Activated CD8-positive, alpha-beta T cell treated with anti-CD3 and anti-CD28 coated beads for 36 hours (primary cell): ENCODE results near the gene XRN1. TPM values are rescaled to one million over a fixed set of nuclear protein-coding genes. Genes with fewer than 3 reads are reported as not detected.
"Not testable (repeated sequence)": the region's sequence is repeated elsewhere in the genome, so short reads cannot be mapped to it uniquely, and the experiment has no call there.

Experiments
- ATAC-seq: fragments of 200-7000 bp; cut with Tn5 transposase; one replicate; pipeline ENCODE4 v1.10.0; 2021; ENCODE audit warnings: mild to moderate bottlenecking, moderate library complexity
- CTCF ChIA-PET: fragments of 350-600 bp; sonication (Branson Sonifier 250); formaldehyde crosslinking; loops from one replicate; lab custom pipeline; 2021; ENCODE audit warnings: antibody characterized with exemption; lab: Charles Lee
- POLR2A ChIA-PET: fragments of 350-600 bp; sonication (Branson Sonifier 250); formaldehyde crosslinking; loops from one replicate; lab custom pipeline; 2021; ENCODE audit warnings: antibody characterized with exemption; lab: Charles Lee
- DNase-seq: peaks from one replicate; pipeline ENCODE4 v3.0.0-alpha.2; 2020
- H3K27ac Mint-ChIP-seq: one replicate; pipeline ENCODE4 v1.8.0; 2021; ENCODE audit warnings: mild to moderate bottlenecking, mixed read lengths
- H3K27me3 Mint-ChIP-seq: one replicate; pipeline ENCODE4 v1.8.0; 2021; ENCODE audit warnings: mixed read lengths
- H3K36me3 Mint-ChIP-seq: one replicate; pipeline ENCODE4 v1.8.0; 2021; ENCODE audit warnings: low read depth, mixed read lengths
- H3K4me1 Mint-ChIP-seq: one replicate; pipeline ENCODE4 v1.8.0; 2021; ENCODE audit warnings: low read depth, mixed read lengths
- H3K4me3 Mint-ChIP-seq: one replicate; pipeline ENCODE4 v1.8.0; 2021; ENCODE audit warnings: mild to moderate bottlenecking, moderate library complexity, mixed read lengths
- H3K9me3 Mint-ChIP-seq: one replicate; pipeline ENCODE4 v1.8.0; 2021; ENCODE audit warnings: mixed read lengths
- CTCF ChIP-seq: fragments of 200-600 bp; IDR thresholded peaks from one replicate; pipeline ENCODE4 v1.8.0; 2022; ENCODE audit warnings: antibody characterized with exemption, mild to moderate bottlenecking
- intact Hi-C: fragments of 100-400 bp; cut with micrococcal nuclease; formaldehyde crosslinking; loops from one replicate; pipeline ENCODE4 v1.10.0; 2022
- total RNA-seq, 2 experiments: library from RNA; stranded (reverse); gene quantifications; one replicate each; pipeline ENCODE4 v1.2.3, GENCODE V29; 2021

Gene XRN1
- total RNA-seq, 2 experiments from 2014 or later: 41.3 to 43.5 TPM

GRCh38 chr3:142356818-142357217 lies 91.0 kb downstream of the XRN1 start:
- ChIA-PET POLR2A (no interaction called here), CTCF (no interaction called here)
- intact Hi-C loops: no loop called here
- Mint-ChIP-seq H3K27ac (peak overlapping the region; percentile 24), H3K36me3 (peaks cover 50% of the 10 kb centered on the region), H3K4me3 (no peak overlapping the region), H3K9me3 (no peaks in the 10 kb centered on the region), H3K4me1 (peaks cover 2% of the 10 kb centered on the region), H3K27me3 (no peaks in the 10 kb centered on the region)
- DNase-seq: no peak
- no peak for TF ChIP-seq CTCF
- no peak for ATAC-seq

GRCh38 chr3:142355692-142356091 lies 92.1 kb downstream of the XRN1 start:
- Mint-ChIP-seq H3K9me3 (no peaks in the 10 kb centered on the region), H3K36me3 (peaks cover 43% of the 10 kb centered on the region), H3K27me3 (no peaks in the 10 kb centered on the region), H3K4me3 (no peak overlapping the region), H3K27ac (no peak overlapping the region), H3K4me1 (peaks cover 2% of the 10 kb centered on the region)
- ChIA-PET POLR2A (no interaction called here), CTCF (no interaction called here)
- intact Hi-C loops: no loop called here
- TF ChIP-seq CTCF: no peak
- DNase-seq: no peak
- ATAC-seq: no peak

GRCh38 chr3:142354076-142354475 lies 93.8 kb downstream of the XRN1 start:
- Mint-ChIP-seq H3K4me3 (no peak overlapping the region), H3K27me3 (no peaks in the 10 kb centered on the region), H3K27ac (no peak overlapping the region), H3K9me3 (no peaks in the 10 kb centered on the region), H3K36me3 (peaks cover 40% of the 10 kb centered on the region), H3K4me1 (no peaks in the 10 kb centered on the region)
- no peak for ATAC-seq
- POLR2A ChIA-PET: no interaction called here
- no peak for TF ChIP-seq CTCF
- intact Hi-C loops: no loop called here
- no peak for DNase-seq
- CTCF ChIA-PET: no interaction called here

DNA sequence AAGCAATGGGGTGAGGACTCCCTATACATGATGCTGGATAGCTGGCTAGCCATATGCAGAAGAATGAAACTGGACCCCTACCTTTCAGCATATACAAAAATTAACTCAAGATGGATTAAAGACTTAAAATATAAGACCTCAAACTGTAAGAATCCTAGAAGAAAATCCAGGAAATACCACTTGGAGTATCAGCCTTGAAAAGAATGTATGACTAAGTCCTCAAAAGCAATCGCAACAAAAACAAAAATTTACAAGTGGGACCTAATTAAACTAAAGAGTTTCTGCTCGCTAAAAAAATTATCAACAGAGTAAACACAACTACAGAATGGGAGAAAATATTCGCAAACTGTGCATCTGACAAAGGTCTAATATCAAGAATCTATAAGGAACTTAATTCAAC lies 94.3 kb downstream of the XRN1 start:
- CTCF ChIA-PET: no interaction called here
- POLR2A ChIA-PET: no interaction called here
- Mint-ChIP-seq H3K27ac (no peak overlapping the region), H3K27me3 (no peaks in the 10 kb centered on the region), H3K36me3 (peaks cover 42% of the 10 kb centered on the region), H3K9me3 (no peaks in the 10 kb centered on the region), H3K4me3 (no peak overlapping the region), H3K4me1 (no peaks in the 10 kb centered on the region)
- intact Hi-C loops: no loop called here
- no peak for ATAC-seq
- no peak for TF ChIP-seq CTCF
- DNase-seq: no peak

GRCh38 chr3:142352698-142353097 lies 95.1 kb downstream of the XRN1 start:
- CTCF ChIA-PET, H3K4me1 Mint-ChIP-seq, ATAC-seq, H3K9me3 Mint-ChIP-seq, intact Hi-C loops, H3K27me3 Mint-ChIP-seq, H3K4me3 Mint-ChIP-seq, H3K27ac Mint-ChIP-seq, DNase-seq: not testable (repeated sequence)
- peaks cover 40% of the 10 kb centered on the region for H3K36me3 Mint-ChIP-seq
- POLR2A ChIA-PET: interaction anchor here (0.6 kb wide), 1 partner anchor 8 kb away, joined by 3 read pairs; no protein-coding TSS in a partner anchor

- Mint-ChIP-seq H3K36me3 (peaks cover 43% of the 10 kb centered on the region), H3K9me3 (no peaks in the 10 kb centered on the region), H3K4me1 (no peaks in the 10 kb centered on the region), H3K4me3 (no peak overlapping the region), H3K27ac (no peak overlapping the region), H3K27me3 (no peaks in the 10 kb centered on the region)
- intact Hi-C loops: no loop called here
- no peak for TF ChIP-seq CTCF
- ChIA-PET POLR2A (no interaction called here), CTCF (no interaction called here)
- DNase-seq (no peak), ATAC-seq (no peak)
Measured at GRCh38 chr3:142348460-142348859, 99.4 kb downstream of the XRN1 start.
